Measurements from ENCODE around the gene MSGN1.

GRCh38 chr2:17827785-17828184, 11.5 kb downstream of the MSGN1 start:
- TF ChIP-seq CTCF (IDR thresholded peaks at IDR 0.05; ENCODE audit: low read length) (no peak), EZH2 (IDR thresholded peaks at IDR 0.05; ENCODE audit: borderline replicate concordance, low read length) (no peak)

Data from OCI-LY1 (cell line).